ENCODE measurements around the gene CACNA2D4. TPM values are rescaled to one million over a fixed set of nuclear protein-coding genes. Genes with fewer than 3 reads are reported as not detected.
A peak's percentile ranks its signal among the peaks of the same experiment; 100 is the strongest.

Gene CACNA2D4
- total and polyA plus RNA-seq, 7 donors: 2.8 to 5.8 (median 3.6) TPM

- TF ChIP-seq EP300 (IDR thresholded peaks at IDR 0.05) (no peak), POLR2A (IDR thresholded peaks at IDR 0.05) (no peak), CTCF (IDR thresholded peaks at IDR 0.05) (no peak), POLR2AphosphoS5 (IDR thresholded peaks at IDR 0.05) (no peak)
- H3K27ac ChIP-seq: no peak overlapping the region
- no peaks in the 10 kb centered on the region for H3K9me3 ChIP-seq
- H3K36me3 ChIP-seq: no peaks in the 10 kb centered on the region
- no peak overlapping the region for H3K4me3 ChIP-seq
- 88 to 90% methylated on average over 15 of the region's 15 CpGs for WGBS, 2 donors
- H3K27me3 ChIP-seq: no peaks in the 10 kb centered on the region
- intact Hi-C loops (cut with DNase I): no loop called here
- DNase-seq: peak; percentile 46
- no peaks in the 10 kb centered on the region for H3K4me1 ChIP-seq
Measured at GRCh38 chr12:1838994-1839365, 79.5 kb downstream of the CACNA2D4 start.

GRCh38 chr12:1838205-1838993 lies 80.1 kb downstream of the CACNA2D4 start:
- H3K4me3 ChIP-seq: no peak overlapping the region
- intact Hi-C loops (cut with DNase I): no loop called here
- no peaks in the 10 kb centered on the region for H3K9me3 ChIP-seq
- TF ChIP-seq POLR2A (IDR thresholded peaks at IDR 0.05) (no peak), CTCF (IDR thresholded peaks at IDR 0.05) (no peak), POLR2AphosphoS5 (IDR thresholded peaks at IDR 0.05) (no peak)
- peak; percentile 18 for DNase-seq
- no peak overlapping the region for H3K27ac ChIP-seq
- no peaks in the 10 kb centered on the region for H3K27me3 ChIP-seq
- H3K36me3 ChIP-seq: no peaks in the 10 kb centered on the region
- WGBS, 2 donors: 83 to 85% methylated on average over 26 of the region's 26 CpGs
- no peaks in the 10 kb centered on the region for H3K4me1 ChIP-seq

- 83 to 84% methylated on average over 12 of the region's 12 CpGs for WGBS, 2 donors
- intact Hi-C loops (cut with DNase I): no loop called here
- H3K4me1 ChIP-seq: no peaks in the 10 kb centered on the region
- H3K9me3 ChIP-seq: no peaks in the 10 kb centered on the region
- DNase-seq: peak; percentile 41
- H3K36me3 ChIP-seq: no peaks in the 10 kb centered on the region
- no peak overlapping the region for H3K4me3 ChIP-seq
- TF ChIP-seq POLR2A (IDR thresholded peaks at IDR 0.05) (no peak), POLR2AphosphoS5 (IDR thresholded peaks at IDR 0.05) (no peak), CTCF (IDR thresholded peaks at IDR 0.05) (no peak), EP300 (IDR thresholded peaks at IDR 0.05) (no peak)
- H3K27ac ChIP-seq: no peak overlapping the region
- H3K27me3 ChIP-seq: peaks cover 0 to 5% (median 0%) of the 10 kb centered on the region in 3 donors
Measured at GRCh38 chr12:1837541-1838204, 80.8 kb downstream of the CACNA2D4 start.

- no peaks in the 10 kb centered on the region for H3K36me3 ChIP-seq
- no peak overlapping the region for H3K27ac ChIP-seq
- H3K27me3 ChIP-seq: peaks cover 0 to 5% (median 0%) of the 10 kb centered on the region in 3 donors
- no peak overlapping the region for H3K4me3 ChIP-seq
- WGBS, 2 donors: 65 to 76% methylated on average over 22 of the region's 22 CpGs
- peak; percentile 50 for DNase-seq
- TF ChIP-seq POLR2A (IDR thresholded peaks at IDR 0.05) (no peak), EP300 (IDR thresholded peaks at IDR 0.05) (no peak), POLR2AphosphoS5 (IDR thresholded peaks at IDR 0.05) (no peak), CTCF (IDR thresholded peaks at IDR 0.05) (no peak)
- H3K4me1 ChIP-seq: no peaks in the 10 kb centered on the region
- no peaks in the 10 kb centered on the region for H3K9me3 ChIP-seq
- intact Hi-C loops (cut with DNase I): no loop called here
Measured at GRCh38 chr12:1836854-1837421, 81.5 kb downstream of the CACNA2D4 start.

Measured in sigmoid colon (tissue), 7 donors.